Naive B cell (primary cell): ENCODE data around the gene JMJD7. TPM values are rescaled to one million over a fixed set of nuclear protein-coding genes. Genes with fewer than 3 reads are reported as not detected.
A peak's percentile ranks its signal among the peaks of the same experiment; 100 is the strongest.

Source experiments
- ATAC-seq, 2 donors: fragments of 150-1000 bp; cut with Tn5 transposase; 2 replicates each; pipeline ENCODE4 v1.10.0; 2021; ENCODE audit warnings: low read depth in 2 of 2, mild to moderate bottlenecking in 2 of 2, moderate library complexity in 2 of 2
- DNase-seq: peaks from one replicate; pipeline ENCODE4 v3.0.0; 2022
- H3K27ac Mint-ChIP-seq, 6 donors: one replicate each; pipeline ENCODE4 v1.8.0; 2020 to 2022; ENCODE audit warnings: mild to moderate bottlenecking in 6 of 6, mixed read lengths in 6 of 6, moderate library complexity in 5 of 6, inconsistent platforms in 2 of 6
- H3K27me3 Mint-ChIP-seq, 3 donors: one replicate each; pipeline ENCODE4 v1.8.0; 2021 to 2022; ENCODE audit warnings: mixed read lengths in 3 of 3, mild to moderate bottlenecking in 1 of 3
- H3K36me3 Mint-ChIP-seq, 2 donors: one replicate each; pipeline ENCODE4 v1.8.0; 2020 to 2022; ENCODE audit warnings: mixed read lengths in 2 of 2, inconsistent platforms in 1 of 2, mild to moderate bottlenecking in 1 of 2
- H3K4me1 Mint-ChIP-seq, 3 donors: one replicate each; pipeline ENCODE4 v1.8.0; 2020 to 2022; ENCODE audit warnings: mixed read lengths in 3 of 3, inconsistent platforms in 1 of 3, mild to moderate bottlenecking in 1 of 3, moderate library complexity in 1 of 3
- H3K4me3 Mint-ChIP-seq, 8 donors: one replicate each; pipeline ENCODE4 v1.8.0; 2020 to 2022; ENCODE audit warnings: mild to moderate bottlenecking in 8 of 8, mixed read lengths in 8 of 8, moderate library complexity in 8 of 8, inconsistent platforms in 2 of 8
- H3K9me3 Mint-ChIP-seq, 7 donors: one replicate each; pipeline ENCODE4 v1.8.0; 2020 to 2022; ENCODE audit warnings: mixed read lengths in 7 of 7, mild to moderate bottlenecking in 5 of 7, inconsistent platforms in 2 of 7, moderate library complexity in 1 of 7
- polyA plus RNA-seq, 6 donors: library from polyadenylated mRNA; unstranded; fragments of 300-500 nt; fragmentation: Illumina TruSeq; gene quantifications; one replicate each; pipeline ENCODE4 v1.2.3, GENCODE V29; 2021; ENCODE audit warnings: low read depth in 6 of 6

The JMJD7 gene
- polyA plus RNA-seq, 6 donors from 2014 or later, result 11.3 to 32.6 (median 14.3) TPM

GRCh38 chr15:41881920-41882688 is 54.2 kb downstream of the JMJD7 start:
- H3K4me1 Mint-ChIP-seq, result peaks cover 13 to 27% (median 23%) of the 10 kb centered on the region in 3 donors
- no peaks in the 10 kb centered on the region for H3K36me3 Mint-ChIP-seq
- H3K4me3 Mint-ChIP-seq, result peak overlapping the region in 4 of 8 donors; percentile 42 to 61 (median 58)
- peak; percentile 43 to 48 for ATAC-seq
- no peak for DNase-seq
- peaks cover 11 to 29% (median 29%) of the 10 kb centered on the region in 3 donors for H3K27me3 Mint-ChIP-seq
- peak overlapping the region in 1 of 6 donors; percentile 66 for H3K27ac Mint-ChIP-seq
- no peaks in the 10 kb centered on the region for H3K9me3 Mint-ChIP-seq

GRCh38 chr15:41882689-41883483 is 55.0 kb downstream of the JMJD7 start:
- peak overlapping the region in 5 of 8 donors; percentile 41 to 58 (median 51) for H3K4me3 Mint-ChIP-seq
- H3K4me1 Mint-ChIP-seq, result peaks cover 19 to 35% (median 27%) of the 10 kb centered on the region in 3 donors
- DNase-seq (peak; percentile 11), ATAC-seq (peak; percentile 60 to 65)
- H3K27me3 Mint-ChIP-seq, result peaks cover 11 to 29% (median 29%) of the 10 kb centered on the region in 3 donors
- H3K9me3 Mint-ChIP-seq, result no peaks in the 10 kb centered on the region
- H3K36me3 Mint-ChIP-seq, result no peaks in the 10 kb centered on the region
- peak overlapping the region in 2 of 6 donors; percentile 54 to 89 for H3K27ac Mint-ChIP-seq

- Mint-ChIP-seq H3K9me3 (no peaks in the 10 kb centered on the region), H3K27ac (peak overlapping the region in 1 of 6 donors; percentile 89), H3K36me3 (no peaks in the 10 kb centered on the region), H3K27me3 (peaks cover 11 to 29% (median 29%) of the 10 kb centered on the region in 3 donors), H3K4me1 (peaks cover 25 to 40% (median 27%) of the 10 kb centered on the region in 3 donors), H3K4me3 (peak overlapping the region in 3 of 8 donors; percentile 41 to 51 (median 42))
- ATAC-seq (no peak), DNase-seq (no peak)
Measured at GRCh38 chr15:41883484-41883825, 55.6 kb downstream of the JMJD7 start.

- Mint-ChIP-seq H3K36me3 (no peaks in the 10 kb centered on the region), H3K4me1 (peaks cover 35 to 50% (median 37%) of the 10 kb centered on the region in 3 donors), H3K27me3 (peaks cover 11 to 25% (median 21%) of the 10 kb centered on the region in 3 donors), H3K4me3 (peak overlapping the region in 3 of 8 donors; percentile 45 to 58 (median 48)), H3K27ac (no peak overlapping the region), H3K9me3 (peaks cover 0 to 4% (median 0%) of the 10 kb centered on the region in 7 donors)
- DNase-seq (no peak), ATAC-seq (no peak)
Measured at GRCh38 chr15:41884458-41884857, 56.6 kb downstream of the JMJD7 start.

- ATAC-seq (no peak), DNase-seq (no peak)
- peaks cover 37 to 56% (median 42%) of the 10 kb centered on the region in 3 donors for H3K4me1 Mint-ChIP-seq
- peaks cover 8 to 19% (median 14%) of the 10 kb centered on the region in 3 donors for H3K27me3 Mint-ChIP-seq
- no peak overlapping the region for H3K4me3 Mint-ChIP-seq
- H3K36me3 Mint-ChIP-seq, result no peaks in the 10 kb centered on the region
- H3K27ac Mint-ChIP-seq, result peak overlapping the region in 1 of 6 donors; percentile 58
- peaks cover 0 to 4% (median 0%) of the 10 kb centered on the region in 7 donors for H3K9me3 Mint-ChIP-seq
Measured at GRCh38 chr15:41885321-41885720, 57.4 kb downstream of the JMJD7 start.

- Mint-ChIP-seq H3K27me3 (peaks cover 5 to 13% (median 8%) of the 10 kb centered on the region in 3 donors), H3K36me3 (no peaks in the 10 kb centered on the region), H3K4me3 (no peak overlapping the region), H3K4me1 (peaks cover 33 to 56% (median 42%) of the 10 kb centered on the region in 3 donors), H3K9me3 (peaks cover 0 to 4% (median 0%) of the 10 kb centered on the region in 7 donors), H3K27ac (peak overlapping the region in 1 of 6 donors; percentile 58)
- DNase-seq, result no peak
- no peak for ATAC-seq
Measured at GRCh38 chr15:41885841-41886240, 57.9 kb downstream of the JMJD7 start.

- Mint-ChIP-seq H3K9me3 (peaks cover 0 to 4% (median 0%) of the 10 kb centered on the region in 7 donors), H3K36me3 (no peaks in the 10 kb centered on the region), H3K27me3 (peaks cover 0 to 6% (median 0%) of the 10 kb centered on the region in 3 donors), H3K27ac (peak overlapping the region in 1 of 6 donors; percentile 71), H3K4me3 (no peak overlapping the region), H3K4me1 (peaks cover 28 to 50% (median 43%) of the 10 kb centered on the region in 3 donors)
- DNase-seq (no peak), ATAC-seq (no peak)
Measured at GRCh38 chr15:41886741-41887140, 58.8 kb downstream of the JMJD7 start.

GRCh38 chr15:41887161-41887560 is 59.3 kb downstream of the JMJD7 start:
- Mint-ChIP-seq H3K4me1 (peaks cover 29 to 50% (median 47%) of the 10 kb centered on the region in 3 donors), H3K36me3 (no peaks in the 10 kb centered on the region), H3K27ac (peak overlapping the region in 4 of 6 donors; percentile 27 to 71 (median 62)), H3K4me3 (peak overlapping the region in 5 of 8 donors; percentile 25 to 44 (median 36)), H3K9me3 (peaks cover 0 to 4% (median 0%) of the 10 kb centered on the region in 7 donors), H3K27me3 (peaks cover 0 to 6% (median 0%) of the 10 kb centered on the region in 3 donors)
- no peak for ATAC-seq
- no peak for DNase-seq

Other genes starting within 250 kb of the JMJD7 start
- 10 to 100 TPM in 5 of 6 donors, 1 to 10 TPM in 1; 2.2 to 30.3 (median 16.9) TPM for gene MGA, start 167.7 kb upstream of the JMJD7 start, polyA plus RNA-seq
- 1 to 10 TPM in 5 of 6 donors, not detected in 1; 1.6 to 5.5 (median 2.2) TPM for gene MAPKBP1, start 53.6 kb upstream of the JMJD7 start, polyA plus RNA-seq
- gene PLA2G4B, start 10.8 kb downstream of the JMJD7 start, polyA plus RNA-seq, result 1 to 10 TPM in 1 of 6 donors, under 1 TPM in 3, not detected in 2; 0.45 to 1.5 (median 0.48) TPM
- gene SPTBN5, start 66.0 kb downstream of the JMJD7 start, polyA plus RNA-seq, result not detected
- 1 to 10 TPM; 4.1 to 9.2 (median 6.9) TPM for gene EHD4, start 144.5 kb downstream of the JMJD7 start, polyA plus RNA-seq
- not detected for gene PLA2G4E, start 192.9 kb downstream of the JMJD7 start, polyA plus RNA-seq